OCI-LY7 (cell line): ENCODE results near the gene SDHC.

Experiments
- CTCF ChIP-seq: fragments of 200-600 bp; sonication (generic); conservative IDR thresholded peaks from 2 replicates; pipeline ENCODE4 v1.5.1; 2014; ENCODE audit warnings: mild to moderate bottlenecking, antibody characterized with exemption, low read length, moderate library complexity, mixed read lengths
- EZH2phosphoT487 ChIP-seq: fragments of 200-600 bp; sonication (generic); IDR thresholded peaks from 2 replicates; pipeline ENCODE4 v1.6.1; 2018; ENCODE audit warnings: low read depth, borderline replicate concordance, mild to moderate bottlenecking, mixed run types, antibody characterized with exemption, low read length, moderate library complexity, mixed read lengths

GRCh38 chr1:161273402-161273801, 40.8 kb upstream of the SDHC start:
- TF ChIP-seq CTCF: no peak
- TF ChIP-seq EZH2phosphoT487: no peak
